Cardiac septum (tissue), 1 donor: ENCODE data around the gene SMARCA1. TPM values are rescaled to one million over a fixed set of nuclear protein-coding genes. Genes with fewer than 3 reads are reported as not detected.
"Not testable (repeated sequence)": the region's sequence is repeated elsewhere in the genome, so short reads cannot be mapped to it uniquely, and the experiment has no call there.

Experiments used
- DNase-seq: peaks from one replicate; pipeline ENCODE4 v3.0.0-alpha.2; 2020; ENCODE audit warnings: low spot score
- intact Hi-C: fragments of 100-400 bp; cut with DNase I; formaldehyde crosslinking; loops from one replicate; pipeline ENCODE4 v1.14.0; 2022
- long read RNA-seq: library from polyadenylated mRNA; unstranded; transcript quantifications from one replicate; pipeline ENCODE4 v2.0.0, GENCODE V29; 2021
- total RNA-seq: library from RNA; stranded (reverse); fragmentation: NEBNext Ultra II Directional; extraction: Animal tissue kit (Norgen Biotek cat#: 25700); gene quantifications from one replicate; pipeline ENCODE4 v1.2.1, GENCODE V29; 2021
- donor health status: DM: no; HTN: no; CAD: no.

Gene SMARCA1, protein sequence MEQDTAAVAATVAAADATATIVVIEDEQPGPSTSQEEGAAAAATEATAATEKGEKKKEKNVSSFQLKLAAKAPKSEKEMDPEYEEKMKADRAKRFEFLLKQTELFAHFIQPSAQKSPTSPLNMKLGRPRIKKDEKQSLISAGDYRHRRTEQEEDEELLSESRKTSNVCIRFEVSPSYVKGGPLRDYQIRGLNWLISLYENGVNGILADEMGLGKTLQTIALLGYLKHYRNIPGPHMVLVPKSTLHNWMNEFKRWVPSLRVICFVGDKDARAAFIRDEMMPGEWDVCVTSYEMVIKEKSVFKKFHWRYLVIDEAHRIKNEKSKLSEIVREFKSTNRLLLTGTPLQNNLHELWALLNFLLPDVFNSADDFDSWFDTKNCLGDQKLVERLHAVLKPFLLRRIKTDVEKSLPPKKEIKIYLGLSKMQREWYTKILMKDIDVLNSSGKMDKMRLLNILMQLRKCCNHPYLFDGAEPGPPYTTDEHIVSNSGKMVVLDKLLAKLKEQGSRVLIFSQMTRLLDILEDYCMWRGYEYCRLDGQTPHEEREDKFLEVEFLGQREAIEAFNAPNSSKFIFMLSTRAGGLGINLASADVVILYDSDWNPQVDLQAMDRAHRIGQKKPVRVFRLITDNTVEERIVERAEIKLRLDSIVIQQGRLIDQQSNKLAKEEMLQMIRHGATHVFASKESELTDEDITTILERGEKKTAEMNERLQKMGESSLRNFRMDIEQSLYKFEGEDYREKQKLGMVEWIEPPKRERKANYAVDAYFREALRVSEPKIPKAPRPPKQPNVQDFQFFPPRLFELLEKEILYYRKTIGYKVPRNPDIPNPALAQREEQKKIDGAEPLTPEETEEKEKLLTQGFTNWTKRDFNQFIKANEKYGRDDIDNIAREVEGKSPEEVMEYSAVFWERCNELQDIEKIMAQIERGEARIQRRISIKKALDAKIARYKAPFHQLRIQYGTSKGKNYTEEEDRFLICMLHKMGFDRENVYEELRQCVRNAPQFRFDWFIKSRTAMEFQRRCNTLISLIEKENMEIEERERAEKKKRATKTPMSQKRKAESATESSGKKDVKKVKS
- total RNA-seq, result 26.8 TPM
- long read RNA-seq, full-length matches to known transcripts, result 26 of 54 reads
- long read RNA-seq, partial matches to known transcripts, result 10 of 54 reads
- long read RNA-seq, other reads (novel, unspliced or antisense), result 18 of 54 reads

GRCh38 chrX:129523079-129523911 lies at the start of gene SMARCA1:
Gene SMARCA1, minus strand, starts transcription at chrX:129523490. Its CDS starts 120 bp downstream, at chrX:129523370.
- no peak for DNase-seq
- intact Hi-C loops, result no loop called here

GRCh38 chrX:129572422-129572821 lies 49.1 kb upstream of the SMARCA1 start:
- intact Hi-C loops, result no loop called here
- no peak for DNase-seq

- no peak for DNase-seq
- intact Hi-C loops, result no loop called here
These were observed 45.1 kb upstream of the SMARCA1 start for GRCh38 chrX:129568349-129568748.

- intact Hi-C loops, result no loop called here
- no peak for DNase-seq
These were observed 42.8 kb upstream of the SMARCA1 start for GRCh38 chrX:129566073-129566472.

DNA sequence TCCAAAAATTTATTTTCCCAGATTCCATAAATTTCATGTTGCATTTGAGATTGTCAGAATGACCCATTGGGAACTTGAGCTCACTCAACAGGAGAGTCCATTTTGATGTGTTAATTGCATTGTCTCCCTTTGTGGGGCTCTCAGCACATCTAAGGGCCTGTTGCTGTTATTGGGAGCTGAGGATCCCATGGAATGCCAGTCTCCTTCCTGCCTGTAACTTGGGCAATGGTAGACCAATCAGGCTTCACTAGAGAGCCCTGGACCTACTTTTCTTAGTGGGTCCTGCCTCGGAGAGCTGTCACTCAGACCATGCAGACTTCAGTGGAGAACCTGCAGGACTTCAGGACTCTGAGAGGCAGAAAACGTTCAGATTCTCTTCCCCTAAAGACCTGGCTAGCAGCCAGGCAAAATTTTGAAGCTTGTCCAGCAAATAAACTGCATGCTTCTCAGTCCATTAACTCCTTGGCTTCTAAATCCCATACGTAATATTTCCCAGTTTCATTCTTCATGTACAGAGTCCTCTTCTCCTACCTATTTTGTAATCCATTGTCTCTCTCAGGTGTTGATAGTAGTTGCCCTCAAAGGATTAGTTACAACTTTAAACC lies 41.9 kb upstream of the SMARCA1 start:
- intact Hi-C loops, result no loop called here
- DNase-seq, result no peak

DNA sequence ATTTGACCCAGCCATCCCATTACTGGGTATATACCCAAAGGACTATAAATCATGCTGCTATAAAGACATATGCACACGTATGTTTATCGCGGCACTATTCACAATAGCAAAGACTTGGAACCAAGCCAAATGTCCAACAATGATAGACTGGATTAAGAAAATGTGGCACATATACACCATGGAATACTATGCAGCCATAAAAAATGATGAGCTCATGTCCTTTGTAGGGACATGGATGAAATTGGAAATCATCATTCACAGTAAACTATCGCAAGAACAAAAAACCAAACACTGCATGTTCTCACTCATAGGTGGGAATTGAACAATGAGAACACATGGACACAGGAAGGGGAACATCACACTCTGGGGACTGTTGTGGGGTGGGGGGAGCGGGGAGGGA lies 41.1 kb upstream of the SMARCA1 start:
- intact Hi-C loops, DNase-seq: not testable (repeated sequence)

- intact Hi-C loops, result no loop called here
- DNase-seq, result no peak
These were observed 38.2 kb upstream of the SMARCA1 start for GRCh38 chrX:129561453-129561852.

- intact Hi-C loops, result no loop called here
- DNase-seq, result no peak
These were observed 36.5 kb upstream of the SMARCA1 start for GRCh38 chrX:129559783-129560182.

DNA sequence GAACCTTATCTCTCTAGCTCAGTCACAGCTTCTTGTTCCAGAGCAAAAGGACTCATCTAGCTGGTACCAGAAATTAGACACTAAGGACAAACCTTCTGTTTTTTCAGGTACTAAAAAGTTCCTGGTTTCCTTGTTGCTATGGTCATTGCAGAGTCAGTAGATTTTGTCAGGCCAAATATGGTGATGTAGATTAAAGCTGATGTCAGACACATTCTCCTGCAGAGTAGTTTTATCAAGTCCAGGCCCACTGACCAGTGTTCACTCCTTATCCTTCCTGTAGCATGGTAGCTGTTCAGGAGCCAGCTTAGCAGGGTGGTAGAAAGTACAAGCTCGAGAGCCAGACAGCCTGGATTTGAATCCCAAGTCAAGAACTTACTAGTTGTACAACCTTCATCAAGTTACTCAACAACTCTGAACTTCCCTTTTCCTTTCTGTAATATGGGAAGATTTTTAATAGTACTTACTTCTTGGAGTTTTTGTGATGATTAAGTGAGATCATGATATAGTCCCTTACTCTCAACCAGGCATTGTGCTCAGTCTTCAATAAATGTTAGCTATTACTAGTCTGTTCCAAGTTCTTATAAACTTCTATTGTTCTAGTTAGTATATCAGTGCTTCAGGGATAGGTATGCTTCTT lies 34.7 kb upstream of the SMARCA1 start:
- intact Hi-C loops, result no loop called here
- no peak for DNase-seq

DNA sequence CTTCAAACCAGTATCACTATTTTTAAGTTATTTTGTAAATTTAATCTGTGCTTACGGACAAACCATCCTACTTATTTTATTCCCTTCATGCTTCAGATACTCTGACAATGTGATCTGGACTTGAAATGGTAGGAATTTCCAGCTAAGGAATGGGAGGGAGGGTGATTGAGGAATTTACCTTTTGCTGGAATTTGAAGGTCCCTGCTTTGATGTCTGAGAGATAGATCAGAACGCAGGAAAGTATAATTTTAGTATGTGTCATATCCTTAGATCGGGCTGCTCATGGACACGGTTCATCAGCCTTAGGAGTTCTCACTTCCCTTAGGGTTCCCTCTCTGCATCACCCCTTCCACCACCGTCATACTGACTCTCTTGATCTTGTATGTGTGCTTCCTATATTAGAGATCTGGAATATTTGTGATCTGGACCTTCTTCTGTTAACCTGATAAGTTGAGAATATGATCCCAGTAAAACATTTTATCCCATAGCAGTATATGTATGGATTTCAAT lies 33.6 kb upstream of the SMARCA1 start:
- intact Hi-C loops, result no loop called here
- DNase-seq, result no peak

GRCh38 chrX:129554816-129555215 lies 31.5 kb upstream of the SMARCA1 start:
- DNase-seq, intact Hi-C loops: not testable (repeated sequence)

GRCh38 chrX:129553619-129554288 lies 30.5 kb upstream of the SMARCA1 start:
- intact Hi-C loops, result no loop called here
- no peak for DNase-seq

DNA sequence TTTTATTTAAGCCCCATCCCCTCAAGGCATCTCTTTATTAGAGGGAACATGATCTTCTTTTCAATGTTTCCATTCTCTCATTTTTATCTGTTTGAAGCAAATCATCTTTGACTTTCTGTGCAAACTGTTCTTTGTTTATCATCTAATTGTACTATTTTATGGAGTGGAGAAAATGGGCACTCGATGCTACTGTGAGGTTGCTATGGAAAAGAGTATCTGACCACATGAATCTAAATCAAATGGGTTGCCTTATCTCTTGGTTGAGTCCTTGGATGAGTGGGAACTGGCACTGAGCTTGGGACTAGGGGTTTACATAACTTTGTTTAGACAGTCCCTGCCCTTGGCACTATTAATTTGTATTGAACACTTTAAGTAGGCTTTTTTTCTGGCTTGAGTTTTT lies 25.8 kb upstream of the SMARCA1 start:
- DNase-seq, result no peak
- intact Hi-C loops, result no loop called here

GRCh38 chrX:129545408-129545807 lies 22.1 kb upstream of the SMARCA1 start:
- intact Hi-C loops, result no loop called here
- no peak for DNase-seq

DNA sequence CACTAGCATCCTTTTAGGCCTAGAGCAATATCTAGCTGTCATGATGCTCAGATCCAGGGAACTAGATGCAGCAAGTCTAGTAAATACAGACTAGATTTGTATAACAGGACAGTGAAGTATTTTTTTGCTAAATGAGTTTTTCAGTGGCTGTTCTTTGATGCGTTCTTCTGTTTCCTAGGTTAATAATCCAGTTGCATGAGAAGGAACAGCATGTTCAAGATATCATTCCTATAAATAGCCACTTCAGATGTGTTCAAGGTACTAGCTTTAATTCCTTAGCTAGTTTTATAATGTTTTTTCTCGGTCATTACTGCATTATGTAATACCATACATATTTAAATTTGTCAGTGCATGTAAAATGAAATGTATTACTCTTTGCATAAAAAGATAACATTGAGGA lies 21.5 kb upstream of the SMARCA1 start:
- DNase-seq, result no peak
- intact Hi-C loops, result no loop called here

GRCh38 chrX:129540722-129541184 lies 17.5 kb upstream of the SMARCA1 start:
- intact Hi-C loops, result no loop called here
- DNase-seq, result no peak

DNA sequence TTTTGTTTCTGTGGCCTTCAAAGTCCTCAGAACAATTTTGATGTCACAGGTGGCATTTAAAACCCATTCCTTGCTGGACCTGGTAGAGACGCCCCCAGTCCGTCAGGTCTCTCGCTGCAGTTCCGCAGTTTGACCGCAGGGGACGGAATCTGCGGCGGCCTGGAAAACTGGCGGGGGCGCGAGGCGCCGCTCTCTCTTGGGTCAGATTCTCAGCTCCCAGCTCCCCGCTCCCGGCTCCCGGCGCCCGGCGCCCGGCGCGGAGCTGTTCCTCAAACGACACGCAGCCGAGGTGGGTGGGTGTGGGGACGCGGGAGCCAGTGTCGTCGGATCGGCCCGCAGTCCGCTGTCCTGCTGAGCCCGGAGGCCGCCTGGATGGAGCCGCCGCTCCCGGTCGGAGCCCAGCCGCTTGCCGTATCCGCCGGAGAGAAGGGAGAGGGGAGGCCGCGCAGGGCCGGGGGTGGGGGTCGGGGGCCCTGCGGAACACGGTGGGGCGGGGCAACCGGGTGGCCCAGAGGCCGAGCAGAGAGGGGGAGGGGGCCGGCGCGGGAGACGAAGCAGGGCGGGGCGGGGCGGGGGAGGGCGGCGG lies 16.9 kb upstream of the SMARCA1 start, which contains the start of gene OCRL:
OCRL (plus strand) TSS at position 192 of the 586 bp plus-strand sequence; CDS start at position 373, 181 bp downstream.
- intact Hi-C loops, result no loop called here
- DNase-seq, result peak; percentile 84
